OCI-LY3 (cell line): ENCODE measurements around the gene LIX1.

ENCODE experiments used
- CTCF ChIP-seq: fragments of 200-600, 300-600 bp; sonication (generic); IDR thresholded peaks from 2 replicates; pipeline ENCODE4 v1.5.1; 2014; ENCODE audit warnings: antibody characterized with exemption, low read length, low read depth
- EZH2phosphoT487 ChIP-seq: fragments of 200-600 bp; shearing (Covaris generic); IDR thresholded peaks from 2 replicates; pipeline ENCODE4 v1.6.1; 2018; ENCODE audit warnings: antibody characterized with exemption, mixed run types, low read depth

GRCh38 chr5:97131139-97131710 is 11.2 kb downstream of the LIX1 start:
- TF ChIP-seq CTCF (no peak), EZH2phosphoT487 (no peak)
